ENCODE results near the gene IDH2. TPM values are rescaled to one million over a fixed set of nuclear protein-coding genes. Genes with fewer than 3 reads are reported as not detected.

Gene IDH2
- total RNA-seq, 1 experiment from 2014 or later: 93.4 TPM

DNA sequence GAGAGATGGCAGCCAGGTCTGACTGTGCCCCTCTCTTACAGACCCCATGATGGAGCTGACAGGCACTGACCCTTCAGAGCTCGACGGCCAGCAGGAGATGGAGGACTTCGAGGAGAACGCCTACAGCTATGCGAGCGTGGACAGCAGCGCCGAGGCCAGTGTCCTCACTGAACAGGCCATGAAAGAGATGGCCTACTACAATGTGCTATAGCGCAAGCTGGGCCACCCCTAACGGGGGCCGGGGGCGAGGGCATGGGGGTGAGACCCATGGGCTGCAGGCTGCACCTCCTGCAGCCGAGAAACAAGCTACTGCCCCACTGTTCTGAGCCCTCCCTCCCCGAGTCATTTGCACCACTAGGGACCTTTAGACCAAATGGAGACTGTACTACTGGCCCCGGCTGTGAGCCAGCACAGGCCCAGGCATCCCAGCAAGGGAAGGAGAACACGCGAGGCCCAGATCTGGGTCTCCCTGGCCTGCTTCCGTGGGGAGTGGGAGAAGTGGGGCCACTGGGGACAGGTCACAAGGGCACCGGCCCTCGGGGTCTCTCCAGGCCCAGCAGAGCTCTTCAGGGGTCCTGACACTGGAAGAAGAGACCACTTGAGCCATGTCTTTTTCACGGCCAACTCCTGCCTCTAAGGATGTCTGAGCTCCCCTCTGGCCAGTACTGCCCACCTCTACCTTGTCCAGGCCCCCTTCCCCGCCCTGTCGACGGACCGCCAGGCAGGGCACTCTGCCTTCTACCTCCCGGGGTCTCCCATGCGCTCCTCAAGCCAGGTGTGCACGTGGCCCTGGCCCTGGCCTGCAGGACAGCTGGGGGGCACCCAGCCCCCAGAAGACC lies 22.4 kb downstream of the IDH2 start:
- Histone ChIP-seq H3K36me3 (ENCODE audit: insufficient read depth, low read length) (peaks cover 18% of the 10 kb centered on the region; the same call in 1 of the 2 replicates), H3K9me3 (ENCODE audit: low read length) (no peaks in the 10 kb centered on the region), H3K27me3 (ENCODE audit: low read length) (no peaks in the 10 kb centered on the region), H3K9me2 (replicated peaks; ENCODE audit: insufficient read depth, low read length) (no peaks in the 10 kb centered on the region), H4K20me1 (ENCODE audit: insufficient read depth, low read depth, low read length) (peaks cover 11% of the 10 kb centered on the region), H2AFZ (ENCODE audit: low read length) (no peak overlapping the region), H3K4me2 (ENCODE audit: low read depth, low read length, poor library complexity, severe bottlenecking) (no peak overlapping the region), H3K4me3 (ENCODE audit: low read length) (no peak overlapping the region), H3K27ac (ENCODE audit: low read length) (no peak overlapping the region), H3K9ac (ENCODE audit: low read length) (no peak overlapping the region), H3K4me1 (ENCODE audit: low read length) (peaks cover 25% of the 10 kb centered on the region), H3K79me2 (ENCODE audit: low read length) (no peaks in the 10 kb centered on the region)
- DNase-seq: no peak

GRCh38 chr15:90078965-90079364 lies 23.3 kb downstream of the IDH2 start:
- H3K4me1 ChIP-seq (ENCODE audit: low read length): peaks cover 16% of the 10 kb centered on the region
- no peaks in the 10 kb centered on the region for H3K9me3 ChIP-seq (ENCODE audit: low read length)
- no peak for DNase-seq
- H3K9ac ChIP-seq (ENCODE audit: low read length): no peak overlapping the region
- no peaks in the 10 kb centered on the region for H3K27me3 ChIP-seq (ENCODE audit: low read length)
- peaks cover 19% of the 10 kb centered on the region; the same call in 1 of the 2 replicates for H3K36me3 ChIP-seq (ENCODE audit: insufficient read depth, low read length)
- H2AFZ ChIP-seq (ENCODE audit: low read length): no peak overlapping the region
- H3K4me2 ChIP-seq (ENCODE audit: low read depth, low read length, poor library complexity, severe bottlenecking): no peak overlapping the region
- no peaks in the 10 kb centered on the region for H3K79me2 ChIP-seq (ENCODE audit: low read length)
- no peak overlapping the region for H3K4me3 ChIP-seq (ENCODE audit: low read length)
- H4K20me1 ChIP-seq (ENCODE audit: insufficient read depth, low read depth, low read length): peaks cover 3% of the 10 kb centered on the region; the same call in 1 of the 2 replicates
- no peaks in the 10 kb centered on the region for H3K9me2 ChIP-seq (replicated peaks; ENCODE audit: insufficient read depth, low read length)
- no peak overlapping the region for H3K27ac ChIP-seq (ENCODE audit: low read length)

GRCh38 chr15:90076716-90077115 lies 25.6 kb downstream of the IDH2 start:
- H3K27ac ChIP-seq (ENCODE audit: low read length): no peak overlapping the region
- H3K9me3 ChIP-seq (ENCODE audit: low read length): no peaks in the 10 kb centered on the region
- H3K79me2 ChIP-seq (ENCODE audit: low read length): peaks cover 8% of the 10 kb centered on the region
- H3K27me3 ChIP-seq (ENCODE audit: low read length): no peaks in the 10 kb centered on the region
- H3K4me1 ChIP-seq (ENCODE audit: low read length): no peaks in the 10 kb centered on the region
- H3K9ac ChIP-seq (ENCODE audit: low read length): no peak overlapping the region
- no peaks in the 10 kb centered on the region for H4K20me1 ChIP-seq (ENCODE audit: insufficient read depth, low read depth, low read length)
- H2AFZ ChIP-seq (ENCODE audit: low read length): no peak overlapping the region
- no peak overlapping the region for H3K4me2 ChIP-seq (ENCODE audit: low read depth, low read length, poor library complexity, severe bottlenecking)
- H3K4me3 ChIP-seq (ENCODE audit: low read length): no peak overlapping the region
- H3K9me2 ChIP-seq (replicated peaks; ENCODE audit: insufficient read depth, low read length): no peaks in the 10 kb centered on the region
- peaks cover 16% of the 10 kb centered on the region; the same call in 1 of the 2 replicates for H3K36me3 ChIP-seq (ENCODE audit: insufficient read depth, low read length)
- no peak for DNase-seq

DNA sequence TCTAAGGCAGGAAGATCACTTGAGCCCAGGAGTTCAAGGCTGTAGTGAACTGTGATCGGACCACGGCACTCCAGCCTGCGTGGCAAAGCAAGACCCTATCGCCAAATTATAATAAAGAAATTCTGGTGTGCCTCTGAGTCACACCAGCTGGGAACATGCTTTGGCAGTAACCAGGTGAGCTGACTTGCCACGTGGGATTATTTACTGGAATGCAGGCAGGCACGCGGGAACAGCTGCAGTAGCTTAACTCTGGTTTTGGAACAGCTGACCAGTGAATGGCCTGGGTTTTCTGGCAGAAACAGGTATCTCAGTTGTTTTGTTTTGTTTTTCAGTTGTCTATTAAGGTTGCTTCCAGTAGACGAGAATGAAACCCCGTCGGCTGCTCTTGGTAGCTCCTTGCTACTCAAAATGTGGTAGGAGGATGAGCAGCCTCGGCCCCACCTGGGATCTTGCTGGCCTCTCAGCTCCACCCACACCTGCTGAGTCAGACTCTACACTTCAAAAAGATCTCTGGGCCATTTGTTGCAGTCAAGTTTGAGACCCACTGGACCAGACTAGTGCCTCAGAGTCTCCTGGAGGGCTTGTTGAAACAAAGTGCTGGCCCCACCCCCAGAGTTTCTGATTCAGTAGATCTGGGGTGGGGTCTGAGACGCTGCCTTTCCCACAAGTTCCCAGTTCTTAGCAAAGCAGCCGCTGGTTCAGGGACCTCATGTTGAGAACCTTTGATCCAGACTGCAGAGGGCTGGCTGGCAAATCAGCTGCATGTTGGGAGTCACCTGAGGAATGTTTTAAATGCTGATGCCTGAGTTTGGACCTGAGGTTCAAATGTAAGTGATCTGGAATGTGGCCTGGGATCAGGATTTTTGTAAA lies 26.6 kb downstream of the IDH2 start:
- Histone ChIP-seq H3K9me2 (replicated peaks; ENCODE audit: insufficient read depth, low read length) (no peaks in the 10 kb centered on the region), H3K27me3 (ENCODE audit: low read length) (no peaks in the 10 kb centered on the region), H3K4me2 (ENCODE audit: low read depth, low read length, poor library complexity, severe bottlenecking) (no peak overlapping the region), H3K36me3 (ENCODE audit: insufficient read depth, low read length) (peaks cover 16% of the 10 kb centered on the region; the same call in 1 of the 2 replicates), H3K27ac (ENCODE audit: low read length) (no peak overlapping the region), H2AFZ (ENCODE audit: low read length) (no peak overlapping the region), H3K4me3 (ENCODE audit: low read length) (no peak overlapping the region), H3K79me2 (ENCODE audit: low read length) (peaks cover 9% of the 10 kb centered on the region), H3K4me1 (ENCODE audit: low read length) (peaks cover 5% of the 10 kb centered on the region), H4K20me1 (ENCODE audit: insufficient read depth, low read depth, low read length) (no peaks in the 10 kb centered on the region), H3K9me3 (ENCODE audit: low read length) (no peaks in the 10 kb centered on the region), H3K9ac (ENCODE audit: low read length) (no peak overlapping the region)
- no peak for DNase-seq

- Histone ChIP-seq H2AFZ (ENCODE audit: low read length) (no peak overlapping the region), H3K9me3 (ENCODE audit: low read length) (no peaks in the 10 kb centered on the region), H3K9ac (ENCODE audit: low read length) (no peak overlapping the region), H3K36me3 (ENCODE audit: insufficient read depth, low read length) (peaks cover 16% of the 10 kb centered on the region; the same call in 1 of the 2 replicates), H3K4me1 (ENCODE audit: low read length) (peaks cover 13% of the 10 kb centered on the region), H3K79me2 (ENCODE audit: low read length) (peaks cover 14% of the 10 kb centered on the region), H4K20me1 (ENCODE audit: insufficient read depth, low read depth, low read length) (no peaks in the 10 kb centered on the region), H3K4me2 (ENCODE audit: low read depth, low read length, poor library complexity, severe bottlenecking) (no peak overlapping the region), H3K27ac (ENCODE audit: low read length) (no peak overlapping the region), H3K9me2 (replicated peaks; ENCODE audit: insufficient read depth, low read length) (no peaks in the 10 kb centered on the region), H3K4me3 (ENCODE audit: low read length) (no peak overlapping the region), H3K27me3 (ENCODE audit: low read length) (no peaks in the 10 kb centered on the region)
- no peak for DNase-seq
Measured at GRCh38 chr15:90074916-90075315, 27.4 kb downstream of the IDH2 start.

DNA sequence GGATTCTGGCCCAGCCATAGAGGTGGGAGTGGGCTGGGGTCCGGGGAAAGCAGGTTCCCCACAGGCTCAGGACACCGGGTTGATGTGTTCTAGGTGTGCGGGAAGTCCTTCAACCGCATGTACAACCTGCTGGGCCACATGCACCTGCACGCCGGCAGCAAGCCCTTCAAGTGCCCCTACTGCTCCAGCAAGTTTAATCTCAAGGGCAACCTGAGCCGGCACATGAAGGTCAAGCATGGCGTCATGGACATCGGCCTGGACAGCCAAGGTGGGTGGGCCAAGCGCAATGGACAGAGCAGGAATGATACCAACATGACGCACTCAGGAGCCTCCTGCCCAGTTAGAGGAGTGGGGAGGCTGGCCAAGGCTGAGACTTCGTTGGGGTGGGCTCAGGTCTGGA lies 28.2 kb downstream of the IDH2 start:
- H2AFZ ChIP-seq (ENCODE audit: low read length): no peak overlapping the region
- no peak overlapping the region for H3K4me2 ChIP-seq (ENCODE audit: low read depth, low read length, poor library complexity, severe bottlenecking)
- no peaks in the 10 kb centered on the region for H3K9me3 ChIP-seq (ENCODE audit: low read length)
- H3K79me2 ChIP-seq (ENCODE audit: low read length): peaks cover 17% of the 10 kb centered on the region
- no peak overlapping the region for H3K4me3 ChIP-seq (ENCODE audit: low read length)
- H3K27ac ChIP-seq (ENCODE audit: low read length): no peak overlapping the region
- no peaks in the 10 kb centered on the region for H3K9me2 ChIP-seq (replicated peaks; ENCODE audit: insufficient read depth, low read length)
- no peaks in the 10 kb centered on the region for H3K27me3 ChIP-seq (ENCODE audit: low read length)
- no peak overlapping the region for H3K9ac ChIP-seq (ENCODE audit: low read length)
- H4K20me1 ChIP-seq (ENCODE audit: insufficient read depth, low read depth, low read length): no peaks in the 10 kb centered on the region
- peaks cover 16% of the 10 kb centered on the region; the same call in 1 of the 2 replicates for H3K36me3 ChIP-seq (ENCODE audit: insufficient read depth, low read length)
- DNase-seq: no peak
- H3K4me1 ChIP-seq (ENCODE audit: low read length): peaks cover 20% of the 10 kb centered on the region

DNA sequence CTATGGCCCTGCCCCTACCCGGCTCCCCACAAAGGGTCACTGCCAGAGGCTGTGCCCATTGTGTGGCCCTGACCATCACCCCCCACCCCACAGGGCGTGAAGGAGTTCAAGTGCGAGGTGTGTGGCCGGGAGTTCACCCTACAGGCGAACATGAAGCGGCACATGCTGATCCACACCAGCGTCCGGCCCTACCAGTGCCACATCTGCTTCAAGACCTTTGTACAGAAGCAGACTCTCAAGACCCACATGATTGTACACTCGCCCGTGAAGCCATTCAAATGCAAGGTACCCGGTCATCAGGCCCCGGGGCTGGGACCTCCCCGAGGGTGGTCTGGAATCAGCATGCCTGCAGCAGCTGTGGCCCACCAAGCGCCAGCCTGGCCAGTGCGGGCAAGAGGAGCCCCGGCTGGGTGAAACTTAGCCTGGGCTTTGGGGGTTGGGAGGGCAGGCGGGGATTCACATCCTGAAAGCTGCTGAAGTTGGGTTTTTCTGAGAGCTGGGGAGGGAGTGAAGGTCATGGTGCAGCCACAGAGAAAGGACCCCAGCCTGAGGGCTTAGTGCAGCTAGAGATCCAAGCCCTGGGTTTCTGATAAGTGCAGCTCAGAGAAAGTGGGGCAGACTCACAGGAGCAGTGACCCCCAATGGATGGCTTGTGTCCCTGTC lies 29.2 kb downstream of the IDH2 start:
- Histone ChIP-seq H3K27me3 (ENCODE audit: low read length) (no peaks in the 10 kb centered on the region), H2AFZ (ENCODE audit: low read length) (no peak overlapping the region), H3K79me2 (ENCODE audit: low read length) (peaks cover 17% of the 10 kb centered on the region), H3K4me2 (ENCODE audit: low read depth, low read length, poor library complexity, severe bottlenecking) (no peak overlapping the region), H3K4me1 (ENCODE audit: low read length) (peaks cover 20% of the 10 kb centered on the region), H3K9me2 (replicated peaks; ENCODE audit: insufficient read depth, low read length) (no peaks in the 10 kb centered on the region), H3K9me3 (ENCODE audit: low read length) (no peaks in the 10 kb centered on the region), H3K36me3 (ENCODE audit: insufficient read depth, low read length) (peaks cover 21% of the 10 kb centered on the region; the same call in 1 of the 2 replicates), H3K4me3 (ENCODE audit: low read length) (no peak overlapping the region), H3K27ac (ENCODE audit: low read length) (no peak overlapping the region), H4K20me1 (ENCODE audit: insufficient read depth, low read depth, low read length) (no peaks in the 10 kb centered on the region), H3K9ac (ENCODE audit: low read length) (no peak overlapping the region)
- no peak for DNase-seq
